Left hindlimb (tissue), 1 donor: ENCODE data around the gene PGA5.
"Not testable (repeated sequence)": the region's sequence is repeated elsewhere in the genome, so short reads cannot be mapped to it uniquely, and the experiment has no call there.

Experiments
- DNase-seq: peaks from one replicate; pipeline ENCODE4 v3.0.0-alpha.2; 2018

The PGA5 gene

GRCh38 chr11:61229458-61229857 is 11.5 kb upstream of the PGA5 start:
- not testable (repeated sequence) for DNase-seq

- not testable (repeated sequence) for DNase-seq
Observed at GRCh38 chr11:61231033-61231432, 9.9 kb upstream of the PGA5 start.

- not testable (repeated sequence) for DNase-seq
Observed at GRCh38 chr11:61231585-61231984, 9.4 kb upstream of the PGA5 start.

- DNase-seq: not testable (repeated sequence)
Observed at GRCh38 chr11:61232548-61233145, 8.3 kb upstream of the PGA5 start.

GRCh38 chr11:61237130-61237529 is 3.8 kb upstream of the PGA5 start:
- DNase-seq: not testable (repeated sequence)

- not testable (repeated sequence) for DNase-seq
Observed at GRCh38 chr11:61240288-61240687, 687 bp upstream of the PGA5 start.

GRCh38 chr11:61241526-61241925 is 551 bp downstream of the PGA5 start:
- not testable (repeated sequence) for DNase-seq

GRCh38 chr11:61245284-61245964 is 4.4 kb downstream of the PGA5 start:
- DNase-seq: not testable (repeated sequence)

- DNase-seq: not testable (repeated sequence)
Observed at GRCh38 chr11:61248071-61248470, 7.1 kb downstream of the PGA5 start.

GRCh38 chr11:61249201-61249600 is 8.2 kb downstream of the PGA5 start:
- not testable (repeated sequence) for DNase-seq

- DNase-seq: peak; percentile 85
Observed at GRCh38 chr11:61250796-61251765, 10.1 kb downstream of the PGA5 start.

- not testable (repeated sequence) for DNase-seq
Observed at GRCh38 chr11:61252332-61252731, 11.4 kb downstream of the PGA5 start.

- peak; percentile 54 for DNase-seq
Observed at GRCh38 chr11:61254403-61255025, 13.5 kb downstream of the PGA5 start.

- no peak for DNase-seq
Observed at GRCh38 chr11:61256710-61257482, 15.9 kb downstream of the PGA5 start.

- no peak for DNase-seq
Observed at GRCh38 chr11:61258546-61258945, 17.6 kb downstream of the PGA5 start.

GRCh38 chr11:61259363-61259762 is 18.4 kb downstream of the PGA5 start:
- DNase-seq: no peak

- DNase-seq: no peak
Observed at GRCh38 chr11:61264371-61264770, 23.4 kb downstream of the PGA5 start.

- no peak for DNase-seq
Observed at GRCh38 chr11:61264795-61265194, 23.8 kb downstream of the PGA5 start.

- no peak for DNase-seq
Observed at GRCh38 chr11:61265357-61265756, 24.4 kb downstream of the PGA5 start.

- no peak for DNase-seq
Observed at GRCh38 chr11:61266602-61267001, 25.6 kb downstream of the PGA5 start.

GRCh38 chr11:61267437-61267841 is 26.5 kb downstream of the PGA5 start:
- DNase-seq: no peak
